GM12878 (cell line): ENCODE data around the gene TSPAN5. TPM values are rescaled to one million over a fixed set of nuclear protein-coding genes. Genes with fewer than 3 reads are reported as not detected.

Source experiments
- ATF3 ChIP-seq: IDR thresholded peaks from 2 replicates; pipeline ENCODE4 v1.6.1; 2011; ENCODE audit warnings: low read depth, mild to moderate bottlenecking, low read length, moderate library complexity, borderline replicate concordance; ENCODE audit errors: extremely low read depth
- BCL3 ChIP-seq: IDR thresholded peaks from 2 replicates; pipeline ENCODE4 v1.6.1; 2011; ENCODE audit warnings: borderline replicate concordance, low read depth, mild to moderate bottlenecking, moderate library complexity, low read length; ENCODE audit not compliant: insufficient read depth, poor library complexity, severe bottlenecking
- BHLHE40 ChIP-seq, 2 experiments: fragments of 450-650 bp in 1 of 2; IDR thresholded peaks; 2 replicates each; pipeline ENCODE4 v1.6.1; 2011 to 2017; ENCODE audit warnings: low read depth in 2 of 2, borderline replicate concordance in 1 of 2, improper control_type of control experiment in 1 of 2, low read length in 1 of 2, mild to moderate bottlenecking in 1 of 2
- BMI1 ChIP-seq: fragments of 450-650 bp; IDR thresholded peaks from 2 replicates; pipeline ENCODE4 v1.6.1; 2016; ENCODE audit warnings: mild to moderate bottlenecking, moderate library complexity, borderline replicate concordance
- CBFB ChIP-seq: IDR thresholded peaks from 2 replicates; pipeline ENCODE4 v1.6.1; 2016; ENCODE audit warnings: antibody characterized with exemption, low read depth
- CEBPZ ChIP-seq: fragments of 150-350 bp; IDR thresholded peaks from 2 replicates; pipeline ENCODE4 v1.6.1; 2016; ENCODE audit warnings: low read depth, low read length
- GATAD2B ChIP-seq: fragments of 450-650 bp; conservative IDR thresholded peaks from 2 replicates; pipeline ENCODE4 v1.6.1; 2017; ENCODE audit warnings: low read depth, mild to moderate bottlenecking, moderate library complexity
- HDAC2 ChIP-seq: fragments of 200-600 bp; sonication (generic); IDR thresholded peaks from 2 replicates; pipeline ENCODE4 v1.6.1; 2017
- MLLT1 ChIP-seq: fragments of 450-650 bp; IDR thresholded peaks from 2 replicates; pipeline ENCODE4 v1.6.1; 2016; ENCODE audit warnings: mild to moderate bottlenecking
- MTA3 ChIP-seq: IDR thresholded peaks from 2 replicates; pipeline ENCODE4 v1.6.1; 2012; ENCODE audit warnings: low read length, inconsistent platforms, borderline replicate concordance
- NFYB ChIP-seq: IDR thresholded peaks from 2 replicates; pipeline ENCODE4 v1.6.1; 2011; ENCODE audit warnings: low read depth, mild to moderate bottlenecking, low read length, improper control_type of control experiment, moderate library complexity; ENCODE audit not compliant: insufficient read depth
- PAX5 ChIP-seq: IDR thresholded peaks from 2 replicates; pipeline ENCODE4 v1.6.1; 2011; ENCODE audit warnings: low read depth, low read length, borderline replicate concordance
- RAD51 ChIP-seq: fragments of 450-650 bp; IDR thresholded peaks from 2 replicates; pipeline ENCODE4 v1.6.1; 2016; ENCODE audit warnings: moderate library complexity, mild to moderate bottlenecking, inconsistent platforms
- SMAD5 ChIP-seq: IDR thresholded peaks from 2 replicates; pipeline ENCODE4 v1.6.1; 2016; ENCODE audit warnings: antibody characterized with exemption, low read depth
- YY1 ChIP-seq: IDR thresholded peaks from 2 replicates; pipeline ENCODE4 v1.6.1; 2011; ENCODE audit warnings: low read depth, mild to moderate bottlenecking, low read length
- ZBED1 ChIP-seq: IDR thresholded peaks from 2 replicates; pipeline ENCODE4 v1.6.1; 2016; ENCODE audit warnings: borderline replicate concordance
- polyA plus RNA-seq, 11 experiments: library from polyadenylated mRNA; depleted of rRNA in 4 of 11; unstranded in 6 of 11; stranded (reverse) in 5 of 11; fragments of >200 nt; fragmentation: Nextera tagmentation in 4 of 11; fragmentation: Illumina TruSeq in 1 of 11; extraction: Ambion mirVana in 4 of 11; extraction: Trizol in 1 of 11; gene quantifications; 1 replicate in 1 of 11; 2 replicates in 10 of 11; pipeline versions ENCODE4 v1.2.1 to v1.2.3, GENCODE V29; 2011 to 2016; ENCODE audit warnings: inconsistent platforms in 2 of 11, missing spikeins in 2 of 11, low read depth in 1 of 11
- total RNA-seq, 4 experiments: library from RNA; depleted of rRNA in 3 of 4; stranded (reverse); fragments of >200 nt in 3 of 4; fragmentation: Illumina TruSeq in 1 of 4; extraction: Trizol in 1 of 4; gene quantifications; 2 replicates each; pipeline versions ENCODE4 v1.2.1 to v1.2.3, GENCODE V29; 2013 to 2021
- TF ChIP-seq, protein P1 (sequence below): fragments of 450-650 bp; IDR thresholded peaks from 2 replicates; pipeline ENCODE4 v1.6.1; 2017; ENCODE audit warnings: mild to moderate bottlenecking, moderate library complexity

The TSPAN5 gene
- total and polyA plus RNA-seq, 10 of the 15 experiments (the other 5 are each of a cell fraction or from before 2014, with no cell fraction given): 0.09 to 8.2 (median 0.27) TPM

DNA sequence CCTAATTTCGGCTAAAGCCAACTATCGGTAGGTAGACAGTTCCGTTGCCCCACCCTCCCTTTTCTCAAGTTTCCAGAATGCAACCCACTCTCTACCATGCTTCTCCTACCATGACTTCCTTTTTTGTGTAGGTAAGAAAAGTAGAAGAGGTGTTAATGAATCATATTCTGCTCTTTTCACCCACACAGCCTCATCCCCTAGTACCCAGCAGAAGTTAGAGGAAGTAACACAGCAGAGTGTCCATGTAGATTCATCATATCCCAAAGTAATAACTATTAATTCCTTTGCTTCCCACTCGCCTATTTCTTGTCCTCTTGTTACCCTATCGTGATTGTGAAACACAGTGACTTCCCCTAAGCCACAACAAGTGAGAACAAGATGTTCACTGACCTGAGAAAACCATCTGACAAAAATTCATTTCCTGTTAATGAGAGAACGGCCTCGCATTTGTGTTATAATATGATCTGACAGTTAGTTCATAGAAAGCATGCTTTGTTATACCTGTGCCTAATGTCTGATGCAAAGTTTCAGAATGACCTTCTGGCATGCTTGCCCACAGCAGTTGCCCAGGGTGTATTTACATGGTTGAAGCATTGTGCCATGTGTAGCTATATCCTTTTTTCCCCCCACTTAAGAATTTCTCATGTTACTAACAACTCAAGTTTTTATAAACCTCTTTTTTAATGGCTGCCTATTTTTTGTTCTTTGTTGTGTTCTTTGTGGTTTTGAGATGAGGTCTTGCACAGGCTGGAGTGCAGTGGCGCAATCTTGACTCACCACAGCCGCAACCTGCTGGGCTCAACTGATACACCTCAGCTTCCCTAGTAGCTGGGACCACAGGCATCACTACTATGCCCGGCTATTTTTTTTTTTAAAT is 211.7 kb downstream of the TSPAN5 start (continued):
- TF ChIP-seq MLLT1: peak; percentile 59
- TF ChIP-seq NFYB: no peak
- TF ChIP-seq MTA3: no peak; the same call in 1 of the 2 replicates
- TF ChIP-seq YY1: peak; percentile 62
- peak; percentile 62; the same call in 1 of the 2 replicates for TF ChIP-seq BMI1
- TF ChIP-seq, protein P1, sequence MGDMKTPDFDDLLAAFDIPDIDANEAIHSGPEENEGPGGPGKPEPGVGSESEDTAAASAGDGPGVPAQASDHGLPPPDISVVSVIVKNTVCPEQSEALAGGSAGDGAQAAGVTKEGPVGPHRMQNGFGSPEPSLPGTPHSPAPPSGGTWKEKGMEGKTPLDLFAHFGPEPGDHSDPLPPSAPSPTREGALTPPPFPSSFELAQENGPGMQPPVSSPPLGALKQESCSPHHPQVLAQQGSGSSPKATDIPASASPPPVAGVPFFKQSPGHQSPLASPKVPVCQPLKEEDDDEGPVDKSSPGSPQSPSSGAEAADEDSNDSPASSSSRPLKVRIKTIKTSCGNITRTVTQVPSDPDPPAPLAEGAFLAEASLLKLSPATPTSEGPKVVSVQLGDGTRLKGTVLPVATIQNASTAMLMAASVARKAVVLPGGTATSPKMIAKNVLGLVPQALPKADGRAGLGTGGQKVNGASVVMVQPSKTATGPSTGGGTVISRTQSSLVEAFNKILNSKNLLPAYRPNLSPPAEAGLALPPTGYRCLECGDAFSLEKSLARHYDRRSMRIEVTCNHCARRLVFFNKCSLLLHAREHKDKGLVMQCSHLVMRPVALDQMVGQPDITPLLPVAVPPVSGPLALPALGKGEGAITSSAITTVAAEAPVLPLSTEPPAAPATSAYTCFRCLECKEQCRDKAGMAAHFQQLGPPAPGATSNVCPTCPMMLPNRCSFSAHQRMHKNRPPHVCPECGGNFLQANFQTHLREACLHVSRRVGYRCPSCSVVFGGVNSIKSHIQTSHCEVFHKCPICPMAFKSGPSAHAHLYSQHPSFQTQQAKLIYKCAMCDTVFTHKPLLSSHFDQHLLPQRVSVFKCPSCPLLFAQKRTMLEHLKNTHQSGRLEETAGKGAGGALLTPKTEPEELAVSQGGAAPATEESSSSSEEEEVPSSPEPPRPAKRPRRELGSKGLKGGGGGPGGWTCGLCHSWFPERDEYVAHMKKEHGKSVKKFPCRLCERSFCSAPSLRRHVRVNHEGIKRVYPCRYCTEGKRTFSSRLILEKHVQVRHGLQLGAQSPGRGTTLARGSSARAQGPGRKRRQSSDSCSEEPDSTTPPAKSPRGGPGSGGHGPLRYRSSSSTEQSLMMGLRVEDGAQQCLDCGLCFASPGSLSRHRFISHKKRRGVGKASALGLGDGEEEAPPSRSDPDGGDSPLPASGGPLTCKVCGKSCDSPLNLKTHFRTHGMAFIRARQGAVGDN: no peak
- no peak for TF ChIP-seq CEBPZ
- no peak for TF ChIP-seq SMAD5
- TF ChIP-seq ATF3: no peak
- peak; percentile 99; the same call in 1 of the 2 replicates for TF ChIP-seq ZBED1
- TF ChIP-seq HDAC2: no peak
- peak; percentile 34 to 59; a peak in 3 of 4 replicates for TF ChIP-seq BHLHE40 (IDR thresholded peaks at IDR 0.05; ENCODE audit: borderline replicate concordance in 1 of 2, low read depth in 2 of 2, low read length in 1 of 2)
- peak; percentile 63; the same call in 1 of the 2 replicates for TF ChIP-seq CBFB
- 0 out of 2 replicates have a peak, but pooled peaks have one; percentile 31 for TF ChIP-seq PAX5
- peak; percentile 7 for TF ChIP-seq BCL3
- TF ChIP-seq RAD51: no peak
- 0 out of 2 replicates have a peak, but pooled peaks have one; percentile 45 for TF ChIP-seq GATAD2B
